ENCODE results near the gene VTN.
A peak's percentile ranks its signal among the peaks of the same experiment; 100 is the strongest.

VTN gene, protein sequence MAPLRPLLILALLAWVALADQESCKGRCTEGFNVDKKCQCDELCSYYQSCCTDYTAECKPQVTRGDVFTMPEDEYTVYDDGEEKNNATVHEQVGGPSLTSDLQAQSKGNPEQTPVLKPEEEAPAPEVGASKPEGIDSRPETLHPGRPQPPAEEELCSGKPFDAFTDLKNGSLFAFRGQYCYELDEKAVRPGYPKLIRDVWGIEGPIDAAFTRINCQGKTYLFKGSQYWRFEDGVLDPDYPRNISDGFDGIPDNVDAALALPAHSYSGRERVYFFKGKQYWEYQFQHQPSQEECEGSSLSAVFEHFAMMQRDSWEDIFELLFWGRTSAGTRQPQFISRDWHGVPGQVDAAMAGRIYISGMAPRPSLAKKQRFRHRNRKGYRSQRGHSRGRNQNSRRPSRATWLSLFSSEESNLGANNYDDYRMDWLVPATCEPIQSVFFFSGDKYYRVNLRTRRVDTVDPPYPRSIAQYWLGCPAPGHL

DNA sequence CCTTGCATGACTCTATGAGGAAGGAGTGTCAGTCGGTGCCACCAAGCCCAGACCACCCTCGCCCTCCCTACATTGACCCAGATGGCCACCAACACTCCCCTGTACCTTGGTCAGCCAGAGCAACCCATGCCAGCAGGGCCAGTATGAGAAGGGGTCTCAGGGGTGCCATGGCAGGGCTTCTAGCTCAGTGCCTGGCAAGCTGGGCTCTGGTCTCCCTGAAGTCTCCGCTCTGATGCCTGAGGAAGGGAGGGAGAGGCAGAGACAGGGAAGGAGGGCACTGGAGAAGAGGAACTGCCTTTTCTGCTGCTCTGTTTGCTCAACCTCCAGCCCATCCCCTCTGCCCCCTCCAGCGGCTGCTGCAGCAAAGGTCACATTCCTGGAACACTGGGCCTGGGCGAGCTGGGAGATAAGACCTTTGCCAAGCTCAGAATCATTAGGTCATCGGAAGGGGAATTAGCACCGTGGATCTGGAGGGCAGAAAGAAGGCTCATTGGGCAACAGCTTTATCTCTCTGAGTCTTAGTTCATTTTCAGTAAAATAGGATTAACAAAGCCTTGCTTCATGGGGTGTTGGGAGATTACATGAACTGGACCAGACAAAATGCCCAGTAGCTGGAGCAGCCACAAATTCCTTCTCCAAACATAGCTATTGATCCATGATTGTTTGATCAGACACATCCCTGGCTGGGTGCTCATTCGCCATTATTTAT lies at the start of gene VTN:
TSS of gene VTN (minus strand) at position 273 of the 709 bp plus-strand sequence. CDS start at position 169, 104 bp downstream.
- no peak for DNase-seq

DNA sequence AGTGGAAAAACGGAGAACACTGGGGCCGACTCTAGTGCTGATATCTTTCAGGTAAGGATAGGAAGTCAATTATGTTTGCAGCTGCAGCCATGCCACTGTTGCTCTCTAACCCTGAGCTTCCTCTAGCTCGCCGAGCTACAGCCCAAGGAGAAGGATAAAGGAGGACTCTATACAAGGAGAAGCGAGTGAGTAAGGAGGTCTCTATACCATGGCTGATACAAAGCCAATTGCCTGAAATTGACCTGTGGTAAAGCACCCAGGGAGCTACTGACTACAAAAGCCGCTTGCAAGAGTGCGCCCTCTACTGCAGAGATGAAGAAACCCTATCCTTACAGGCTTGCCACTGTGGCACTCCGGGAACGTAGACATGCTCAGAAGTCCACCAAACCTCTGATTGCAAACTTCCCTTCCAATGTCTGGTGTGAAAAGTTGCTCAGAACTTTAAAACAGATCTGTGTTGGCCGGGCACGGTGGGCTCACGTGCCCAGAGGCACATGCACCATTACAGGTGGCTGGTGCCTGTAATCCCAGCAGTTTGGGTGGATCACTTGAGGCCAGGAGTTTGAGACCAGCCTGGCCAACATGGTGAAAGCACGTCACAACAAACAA lies 46.7 kb upstream of the VTN start:
- DNase-seq: peak; percentile 50

DNA sequence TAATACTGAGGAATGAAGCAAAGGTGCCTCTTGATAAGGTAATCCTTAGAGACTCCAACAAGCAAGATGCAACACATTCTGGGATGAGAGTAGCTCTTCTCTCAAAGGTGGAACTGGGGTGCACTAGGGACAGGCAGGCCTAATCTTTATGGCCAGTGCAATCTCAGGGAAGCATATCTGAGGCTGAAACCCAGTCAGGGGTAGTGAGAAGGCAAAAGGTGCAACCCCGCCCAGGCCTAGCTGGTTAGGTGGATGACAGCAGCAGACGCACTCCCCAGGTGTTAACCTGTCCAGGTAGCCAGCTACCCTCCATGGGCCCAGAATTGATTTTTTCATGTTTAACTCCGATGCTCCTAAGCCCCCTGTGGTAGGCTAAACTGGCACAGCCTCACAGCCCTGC lies 45.8 kb upstream of the VTN start:
- no peak for DNase-seq

DNA sequence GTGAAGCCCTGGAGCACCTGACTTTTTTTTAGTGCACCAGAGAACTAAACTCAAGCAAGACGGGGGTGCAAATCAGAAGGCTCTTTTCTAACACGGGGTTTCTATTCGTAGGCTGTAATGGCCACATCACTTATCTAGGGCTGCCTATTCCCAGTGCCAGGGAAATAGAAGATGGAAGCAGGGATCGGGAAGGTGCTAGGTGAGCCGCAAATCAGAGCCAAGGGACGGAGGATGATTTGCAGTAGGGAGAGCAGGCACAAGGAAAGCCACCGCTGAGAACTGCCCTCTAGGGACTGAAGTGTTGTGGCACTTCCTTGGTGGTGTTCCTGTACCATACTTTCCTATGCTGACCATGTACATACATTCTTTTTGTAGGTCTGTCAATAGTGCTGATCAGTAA lies 43.7 kb upstream of the VTN start:
- DNase-seq: no peak

DNA sequence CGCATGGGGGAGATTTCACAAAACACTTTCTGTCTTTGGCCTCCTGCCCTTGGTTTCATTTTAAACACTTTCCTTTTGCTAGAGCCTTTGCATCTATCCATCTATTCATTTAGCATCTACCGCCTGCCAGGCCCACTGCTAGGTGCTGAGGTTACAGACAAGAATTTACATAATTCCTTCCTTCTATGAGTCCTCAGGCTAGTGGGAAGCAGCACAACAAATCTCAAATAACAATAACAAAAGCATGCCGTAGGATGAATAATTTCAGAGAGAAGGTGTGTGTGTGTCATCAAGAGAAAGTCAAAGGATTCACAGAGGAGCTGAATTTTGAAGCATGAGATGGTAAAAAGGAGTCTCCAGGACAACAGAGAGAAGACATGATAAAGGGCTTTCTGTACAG lies 42.0 kb upstream of the VTN start:
- DNase-seq: no peak

DNA sequence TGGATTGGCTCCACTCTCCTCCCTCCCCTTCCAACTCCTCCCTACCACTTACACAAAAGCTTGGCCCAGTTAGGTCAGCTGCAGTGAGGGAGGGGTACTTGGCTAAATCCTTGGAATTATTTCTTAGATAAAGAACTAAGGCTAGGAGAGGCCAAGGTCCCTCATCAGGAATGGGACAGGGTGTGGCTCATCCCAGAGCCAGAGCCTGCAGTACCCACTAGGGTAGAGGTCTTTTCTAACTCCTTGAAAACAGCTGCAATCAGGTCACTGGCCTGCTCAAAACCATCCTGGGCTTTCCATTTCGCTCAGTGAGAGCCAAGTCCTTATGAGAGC lies 37.8 kb upstream of the VTN start:
- DNase-seq: no peak

DNA sequence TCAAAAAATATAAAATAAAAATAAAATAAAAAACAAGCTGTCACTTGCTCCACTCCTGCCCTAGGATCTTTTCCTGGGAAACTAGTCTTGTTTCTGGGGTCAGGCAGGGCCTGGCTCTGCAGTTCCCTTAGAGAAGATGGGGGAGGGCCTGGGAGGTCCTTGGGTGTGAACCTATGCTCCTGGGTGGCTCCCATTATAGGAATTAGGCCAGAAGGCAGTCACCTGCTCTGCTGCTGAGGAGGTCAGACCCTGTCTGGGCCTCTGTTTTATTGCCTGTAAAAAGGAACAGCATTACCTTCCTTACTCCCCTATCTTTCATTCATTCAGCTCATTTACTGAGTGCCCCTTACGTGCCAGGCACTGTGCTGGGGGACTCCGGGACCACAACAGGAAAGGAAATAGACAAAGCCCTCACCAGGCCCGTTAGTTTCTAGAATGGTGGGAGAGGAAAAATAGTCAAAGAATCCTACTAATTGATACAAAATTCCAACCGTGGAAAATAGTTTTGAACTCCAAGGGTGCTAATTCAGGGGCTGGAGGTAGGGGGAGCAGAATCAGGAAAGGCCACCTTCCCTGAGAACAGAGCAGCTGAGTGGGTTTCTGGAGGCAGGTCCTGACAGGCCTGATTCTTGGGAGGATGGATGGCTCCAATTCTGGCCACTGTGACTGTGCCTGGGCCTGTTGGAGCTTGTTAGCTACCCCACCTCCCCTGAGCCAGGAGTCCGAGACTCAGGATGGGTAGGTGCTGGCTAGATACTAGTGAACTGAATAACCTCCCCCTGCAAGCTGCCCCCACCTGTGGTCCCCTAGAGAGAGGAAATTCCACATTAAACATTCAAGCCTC lies 37.2 kb upstream of the VTN start:
- DNase-seq: no peak

DNA sequence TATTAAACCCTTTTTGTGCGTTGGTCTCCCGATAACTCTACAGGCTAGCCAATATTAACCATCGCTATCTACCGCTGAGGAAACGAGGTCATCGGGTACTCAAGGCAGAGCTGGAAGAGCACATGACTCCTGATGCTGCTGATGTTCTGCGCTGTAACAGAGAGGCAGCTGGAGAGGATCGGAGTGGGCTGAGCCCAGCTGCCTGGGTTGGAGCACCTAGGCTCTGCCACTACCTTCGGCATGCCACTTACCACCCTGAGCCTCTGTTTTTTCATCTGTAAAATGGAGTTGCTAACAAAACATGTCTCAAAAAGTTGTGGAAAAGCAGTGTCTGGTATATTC lies 36.3 kb upstream of the VTN start:
- no peak for DNase-seq

DNA sequence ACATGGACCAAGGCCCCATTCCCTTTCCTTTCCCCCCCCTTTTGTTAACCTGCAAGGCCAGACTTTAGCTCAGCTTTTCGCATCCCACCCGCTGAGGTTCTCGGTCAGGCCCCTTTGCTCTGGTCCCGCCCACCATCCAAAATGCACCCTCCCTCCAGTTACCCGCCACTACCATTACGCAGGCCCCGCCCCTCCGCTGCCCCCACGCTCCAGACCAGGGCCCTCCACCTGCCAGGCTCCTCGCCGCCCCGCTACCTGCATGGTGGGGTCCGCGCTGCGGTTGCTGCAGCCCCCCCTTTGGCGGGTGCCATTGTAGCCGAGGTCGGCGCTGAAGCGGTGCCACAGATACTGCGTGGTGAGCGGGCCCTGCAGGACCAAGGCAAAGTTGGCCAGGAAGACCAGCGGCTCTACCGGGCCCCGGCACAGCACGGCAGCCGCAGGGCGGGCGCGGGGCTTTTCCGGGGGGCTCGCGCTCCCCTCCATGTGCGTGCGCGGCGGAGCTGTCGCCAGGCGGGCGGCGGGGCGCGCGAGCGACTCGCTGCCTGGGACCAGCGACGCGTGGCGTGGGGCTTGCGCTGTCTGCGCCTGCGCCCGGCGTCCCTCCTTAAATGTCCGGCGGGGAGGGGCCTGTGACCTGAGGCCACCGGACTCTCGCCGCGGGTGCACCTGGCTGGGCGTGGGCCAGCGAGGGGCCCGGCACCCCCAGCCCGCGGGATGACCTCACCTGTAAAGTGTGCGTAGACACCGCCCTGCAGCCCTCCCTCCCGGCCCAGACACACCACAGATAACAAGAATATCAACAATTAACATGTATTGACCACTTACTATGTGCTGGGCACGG lies 35.7 kb upstream of the VTN start, which contains the start of gene SLC46A1:
TSS of gene SLC46A1 (minus strand) at position 581 of the 841 bp plus-strand sequence. CDS start at position 483, 98 bp downstream.
- DNase-seq: peak; percentile 70

DNA sequence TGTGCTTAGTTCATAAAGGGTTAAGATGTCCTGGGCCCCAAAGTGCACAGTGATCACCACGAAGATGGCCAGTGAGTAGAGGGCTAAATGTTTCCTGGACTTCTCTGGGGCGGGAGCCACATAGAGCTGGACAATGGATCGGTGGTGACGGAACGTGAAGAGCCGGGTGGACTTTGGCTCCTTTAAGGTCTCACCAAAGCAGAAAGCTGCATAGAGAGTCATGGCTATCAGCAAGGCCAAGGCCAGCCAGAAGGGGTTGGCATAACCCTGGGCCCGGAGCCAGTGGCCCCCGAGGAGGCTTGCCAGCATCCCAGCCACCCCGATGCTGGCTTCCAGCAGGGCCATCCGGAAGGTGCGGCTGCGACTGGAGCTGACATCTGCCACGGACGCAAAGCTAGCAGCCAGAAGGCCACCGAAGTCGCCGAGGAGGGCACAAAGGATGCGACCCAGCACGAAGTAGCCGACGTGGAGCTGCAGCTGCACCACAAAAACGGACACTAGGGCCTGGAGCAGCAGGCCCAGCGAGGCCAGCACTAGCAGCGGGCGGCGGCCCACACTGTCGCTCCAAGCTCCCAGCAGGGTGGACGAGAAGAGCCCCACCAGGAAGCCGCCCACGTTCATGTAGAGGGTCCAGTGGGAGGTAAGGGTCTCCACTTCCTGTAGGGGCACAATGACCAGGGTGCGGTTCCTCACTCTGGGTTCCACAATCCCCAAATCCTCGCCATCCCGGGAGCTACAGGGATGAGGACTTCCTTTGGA lies 34.9 kb upstream of the VTN start:
- no peak for DNase-seq

DNA sequence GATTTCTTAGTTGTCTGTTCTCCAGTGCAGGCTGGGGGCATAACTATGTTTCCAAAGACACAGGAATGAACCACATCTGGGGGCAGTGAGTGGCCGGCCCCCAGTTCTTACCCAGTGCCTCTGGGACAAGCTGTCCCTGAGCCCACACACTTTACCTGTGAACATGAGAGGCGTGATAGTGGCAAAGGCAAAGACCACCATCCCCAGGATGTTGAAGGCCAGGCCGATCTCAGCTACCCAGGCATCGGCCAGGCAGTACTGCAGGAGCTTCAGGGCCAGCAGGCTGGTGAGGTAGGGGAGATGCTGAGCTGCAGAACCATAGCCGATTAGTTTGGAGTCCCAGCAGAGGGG lies 34.3 kb upstream of the VTN start:
- no peak for DNase-seq

DNA sequence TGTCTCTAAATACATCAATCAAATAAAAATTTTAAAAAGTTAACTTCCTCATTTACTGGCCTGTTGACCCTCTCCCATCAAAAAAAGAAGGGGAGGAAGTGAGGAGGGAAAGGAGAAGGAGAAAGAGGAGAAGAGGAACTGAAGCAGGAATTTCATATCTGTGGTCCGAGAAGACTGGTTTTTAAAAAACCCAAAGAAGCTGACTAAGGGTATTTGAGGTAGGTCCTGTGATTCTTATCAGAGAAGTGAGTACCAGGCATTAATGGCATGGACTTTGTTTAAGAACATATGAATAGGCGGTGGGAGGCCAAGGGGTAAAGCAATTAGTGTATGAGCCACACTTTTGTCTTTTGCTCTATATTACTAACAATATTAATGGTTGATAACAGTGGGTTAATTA lies 33.9 kb upstream of the VTN start:
- no peak for DNase-seq

DNA sequence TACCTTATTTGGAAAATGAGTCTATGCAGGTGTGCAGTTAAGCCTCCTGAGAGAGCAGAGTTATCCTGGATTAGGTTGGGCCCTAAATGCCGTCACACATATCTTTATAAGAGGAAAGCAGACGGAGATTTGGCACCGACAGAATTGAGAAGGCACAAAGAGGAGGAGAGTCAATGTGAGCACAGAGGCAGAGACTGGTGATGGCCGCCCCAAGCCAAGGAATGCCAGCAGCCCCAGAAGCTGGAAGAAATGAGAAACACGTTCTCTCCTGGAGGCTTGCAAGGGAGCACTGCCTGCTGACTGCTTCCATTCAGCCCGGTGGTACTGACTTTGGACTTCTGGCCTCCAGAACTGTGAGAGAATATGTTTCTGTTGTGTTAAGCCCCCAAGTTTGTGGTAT lies 32.7 kb upstream of the VTN start:
- DNase-seq: no peak

DNA sequence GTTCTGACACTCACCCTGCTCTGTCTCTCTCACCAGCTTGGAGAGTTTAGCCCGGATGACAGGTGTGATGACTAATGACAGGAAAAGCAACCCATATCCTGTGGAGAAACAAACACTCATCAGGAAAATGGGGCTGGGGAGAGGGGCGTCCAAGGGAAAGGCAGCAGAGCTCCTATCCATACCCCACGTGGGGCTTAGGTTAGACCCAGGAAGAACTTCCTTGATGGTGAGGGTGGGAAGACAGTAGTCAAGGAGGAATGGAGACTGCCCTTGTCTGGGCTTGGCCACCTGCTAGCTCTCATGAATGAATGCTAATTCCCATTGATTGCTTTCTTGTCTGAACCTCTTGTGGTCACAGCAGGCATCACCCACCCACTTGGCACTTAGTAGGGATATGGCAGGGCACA lies 32.1 kb upstream of the VTN start:
- no peak for DNase-seq

DNA sequence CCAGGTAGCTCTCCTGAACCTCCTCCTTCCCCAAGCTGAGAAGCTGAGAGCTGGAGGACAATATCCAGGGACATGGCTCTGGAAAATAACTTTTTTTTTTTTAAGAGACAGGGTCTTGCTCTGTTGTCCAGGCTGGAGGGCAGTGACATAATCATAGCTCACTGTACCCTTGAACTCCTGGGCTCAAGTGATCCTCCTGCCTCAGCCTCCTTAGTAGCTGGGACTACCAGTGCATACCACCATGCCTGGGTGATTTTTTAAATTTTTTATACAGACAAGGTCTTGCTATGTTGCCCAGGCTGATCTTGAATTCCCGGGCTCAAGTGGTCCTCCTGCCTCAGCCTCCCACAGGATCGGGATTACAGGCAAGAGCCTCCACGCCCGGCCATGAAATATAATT lies 29.7 kb upstream of the VTN start:
- DNase-seq: no peak

DNA sequence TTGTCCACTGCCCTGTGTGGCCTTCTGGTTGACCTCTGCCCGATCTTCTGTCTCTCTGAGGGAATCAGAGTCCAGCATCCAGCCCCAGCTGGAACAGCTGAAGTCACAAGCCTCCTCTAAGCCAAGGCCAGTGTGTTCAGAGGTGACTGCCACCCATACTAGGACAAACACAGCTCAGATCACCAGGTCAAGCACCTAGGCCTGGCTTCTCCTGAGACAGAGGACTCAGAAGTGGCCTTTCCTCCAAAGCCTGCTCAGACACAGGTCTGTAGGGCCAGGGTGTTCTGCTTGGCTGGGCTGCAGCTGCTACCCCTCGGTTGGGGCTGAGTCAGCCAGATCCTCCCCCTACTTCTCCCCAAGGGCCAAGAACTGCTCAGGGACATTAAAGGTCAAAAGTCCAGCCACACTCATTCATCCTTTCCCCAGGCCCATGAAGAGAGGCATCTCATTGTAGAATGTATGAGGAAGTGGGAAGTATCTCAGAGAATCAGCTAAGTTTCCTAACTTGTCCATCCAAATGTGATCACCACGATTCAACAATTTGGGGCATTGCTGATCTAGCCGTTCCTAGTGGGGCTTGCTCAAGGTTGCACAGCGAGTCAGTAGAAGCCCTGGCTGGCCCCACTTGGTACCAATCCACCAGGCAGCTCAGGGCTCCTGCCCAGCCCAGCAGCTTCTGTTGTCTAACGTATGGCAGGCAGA lies 28.3 kb upstream of the VTN start:
- no peak for DNase-seq

DNA sequence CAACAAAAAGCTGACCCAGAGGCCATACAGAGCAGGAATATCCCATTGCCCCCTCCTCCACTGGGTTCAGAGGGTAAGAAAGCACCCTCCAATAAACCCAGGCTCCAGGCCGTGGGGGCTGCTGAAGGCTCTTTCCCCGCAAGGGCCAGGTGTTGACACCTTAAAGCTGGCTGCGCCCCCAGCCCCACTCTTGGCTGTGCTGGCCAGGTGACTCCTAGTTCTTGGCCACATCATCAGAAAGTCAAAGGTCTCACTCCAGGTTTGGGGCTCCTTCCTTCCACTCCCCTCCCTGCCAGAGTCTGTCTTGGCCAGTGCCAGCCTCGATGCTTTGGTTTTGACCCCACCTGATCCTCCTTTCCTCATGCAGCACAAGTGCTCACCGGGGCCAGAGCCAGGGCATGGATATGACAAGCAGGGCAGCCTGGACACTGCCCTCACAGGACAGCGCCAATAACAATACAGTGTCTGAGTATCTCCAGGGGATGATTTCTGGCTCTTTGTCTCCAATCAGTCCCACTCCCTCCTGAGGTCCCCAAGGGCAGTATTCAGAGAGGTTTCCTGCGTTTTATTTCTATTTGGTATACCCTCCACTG lies 27.7 kb upstream of the VTN start:
- no peak for DNase-seq

DNA sequence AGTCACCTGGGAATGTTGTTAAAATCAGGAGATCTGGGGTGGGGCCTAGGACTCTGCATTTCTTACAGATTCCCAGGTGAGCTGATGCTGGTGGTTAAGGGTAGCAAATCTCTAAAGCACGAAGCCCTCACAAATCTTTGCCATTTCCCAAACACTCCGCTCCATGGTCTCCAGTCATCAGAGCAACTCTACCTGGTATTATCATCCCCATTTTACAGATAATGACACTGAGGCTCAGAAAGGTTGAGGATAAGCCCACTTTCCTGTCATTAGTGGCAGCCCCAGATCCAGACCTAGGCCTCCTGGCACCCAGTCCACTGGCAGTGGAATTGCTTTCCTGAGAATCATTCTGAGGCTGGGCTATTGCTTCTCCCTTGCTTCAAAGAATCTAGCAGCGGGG lies 27.2 kb upstream of the VTN start:
- DNase-seq: no peak

DNA sequence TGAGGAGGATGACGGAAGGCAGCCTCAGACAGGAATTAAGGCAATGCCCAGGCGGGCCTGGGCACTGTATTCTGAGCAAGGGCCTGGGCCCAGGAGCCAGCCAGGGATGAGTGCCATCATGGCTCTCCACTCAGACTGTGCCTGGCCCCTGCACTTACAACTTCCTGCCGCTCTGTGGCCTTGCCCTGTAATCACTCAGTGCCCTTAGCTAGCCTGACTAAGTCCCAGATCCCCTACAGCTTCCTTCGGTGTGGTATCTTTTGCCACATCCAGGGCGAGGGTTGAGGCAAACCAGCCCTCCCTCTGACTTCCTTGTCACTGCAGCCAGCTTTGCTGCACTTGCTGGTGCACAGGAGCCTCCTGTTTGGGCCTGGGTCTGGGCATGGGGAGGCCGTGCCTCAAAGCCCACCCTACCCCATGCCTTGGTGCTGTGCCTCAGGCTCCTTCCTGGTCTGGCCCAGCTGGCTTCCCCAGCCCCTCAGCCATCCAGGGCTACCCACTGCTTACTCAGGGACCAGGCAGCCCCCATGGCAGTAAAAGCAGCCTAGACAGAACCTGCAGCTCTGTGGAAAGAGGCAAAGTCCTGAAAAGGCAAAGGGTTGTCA lies 26.6 kb upstream of the VTN start:
- DNase-seq: no peak

DNA sequence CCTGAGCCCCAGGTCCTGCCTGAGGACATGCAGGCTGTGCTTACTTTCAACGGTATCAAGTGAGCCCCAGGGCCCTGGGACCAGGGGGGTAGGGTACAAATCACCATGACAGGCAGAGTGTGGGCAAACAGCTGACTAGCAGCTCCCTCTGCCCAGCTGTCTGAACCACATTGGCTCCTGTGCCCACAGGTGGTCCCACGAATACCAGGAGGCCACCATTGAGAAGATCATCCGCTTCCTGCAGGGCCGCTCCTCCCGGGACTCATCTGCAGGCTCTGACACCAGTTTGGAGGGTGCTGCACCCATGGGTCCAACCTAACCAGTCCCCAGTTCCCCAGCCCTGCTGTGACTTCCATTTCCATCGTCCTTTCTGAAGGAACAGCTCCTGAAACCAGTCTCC lies 25.9 kb upstream of the VTN start:
- no peak for DNase-seq
